Astrocyte of the cerebellum (primary cell): ENCODE results near the gene SGSM1.

Experiments used
- DNase-seq: peaks from one replicate; pipeline ENCODE4 v3.0.0-alpha.2; 2011; ENCODE audit warnings: low read depth
- H3K4me3 ChIP-seq: 2 replicates; pipeline ENCODE4 v1.5.1; 2011; ENCODE audit warnings: mild to moderate bottlenecking, low read depth, low read length, moderate library complexity
- CTCF ChIP-seq: IDR thresholded peaks from 2 replicates; pipeline ENCODE4 v1.5.1; 2012; ENCODE audit warnings: low read length, low read depth, moderate library complexity, mild to moderate bottlenecking; ENCODE audit errors: missing control alignments
- in situ Hi-C: cut with HindIII; loops from 2 replicates; pipeline ENCODE4 v1.10.0; 2017; ENCODE audit warnings: low sequenced_read_pairs

Gene SGSM1

DNA sequence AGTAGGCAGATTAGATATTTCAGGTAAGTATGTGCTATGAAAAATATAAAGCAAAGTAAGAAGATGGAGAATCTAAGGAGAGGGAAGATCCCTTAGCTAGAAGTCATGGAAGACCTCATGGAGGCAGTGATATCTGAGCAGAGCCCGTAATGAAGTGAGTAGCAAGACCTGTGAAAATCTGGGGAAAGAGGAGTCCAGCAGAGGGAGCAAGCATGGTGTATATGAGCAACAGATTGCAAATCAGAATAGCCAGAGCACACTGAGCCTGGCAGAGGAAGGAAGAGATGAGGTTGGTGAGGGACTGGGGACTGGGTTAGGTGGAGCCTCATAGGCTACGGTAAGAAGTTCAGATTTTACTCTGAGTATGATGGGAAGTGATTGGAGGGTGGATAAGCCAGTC is 131.1 kb downstream of the SGSM1 start:
- DNase-seq: no peak
- peak; percentile 40 for TF ChIP-seq CTCF
- in situ Hi-C loops: no loop called here
- H3K4me3 ChIP-seq: no peak overlapping the region

- no peak overlapping the region for H3K4me3 ChIP-seq
- peak; percentile 82 for TF ChIP-seq CTCF
- in situ Hi-C loops: no loop called here
- peak; percentile 24 for DNase-seq
Observed at GRCh38 chr22:24938741-24939341, 132.8 kb downstream of the SGSM1 start.

DNA sequence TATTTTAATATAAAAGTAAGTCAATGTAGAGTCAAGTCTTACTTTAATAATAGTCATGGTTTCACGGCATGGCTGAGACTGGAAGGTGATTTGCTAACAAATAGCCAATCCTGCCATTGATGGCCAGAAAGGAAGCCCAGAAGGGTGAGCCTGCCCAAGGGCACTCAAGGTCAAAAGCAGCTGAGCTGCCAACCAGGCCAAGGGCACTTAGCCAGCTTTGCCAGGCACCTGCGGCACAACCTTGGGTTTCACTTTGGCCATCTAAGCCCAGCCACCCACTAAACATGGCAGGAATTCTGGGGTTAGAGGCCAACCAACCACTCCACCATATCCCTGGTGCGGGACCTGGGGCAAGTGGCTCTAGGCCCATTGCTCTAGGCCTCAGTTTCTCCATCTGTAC is 136.3 kb downstream of the SGSM1 start:
- in situ Hi-C loops: no loop called here

DNA sequence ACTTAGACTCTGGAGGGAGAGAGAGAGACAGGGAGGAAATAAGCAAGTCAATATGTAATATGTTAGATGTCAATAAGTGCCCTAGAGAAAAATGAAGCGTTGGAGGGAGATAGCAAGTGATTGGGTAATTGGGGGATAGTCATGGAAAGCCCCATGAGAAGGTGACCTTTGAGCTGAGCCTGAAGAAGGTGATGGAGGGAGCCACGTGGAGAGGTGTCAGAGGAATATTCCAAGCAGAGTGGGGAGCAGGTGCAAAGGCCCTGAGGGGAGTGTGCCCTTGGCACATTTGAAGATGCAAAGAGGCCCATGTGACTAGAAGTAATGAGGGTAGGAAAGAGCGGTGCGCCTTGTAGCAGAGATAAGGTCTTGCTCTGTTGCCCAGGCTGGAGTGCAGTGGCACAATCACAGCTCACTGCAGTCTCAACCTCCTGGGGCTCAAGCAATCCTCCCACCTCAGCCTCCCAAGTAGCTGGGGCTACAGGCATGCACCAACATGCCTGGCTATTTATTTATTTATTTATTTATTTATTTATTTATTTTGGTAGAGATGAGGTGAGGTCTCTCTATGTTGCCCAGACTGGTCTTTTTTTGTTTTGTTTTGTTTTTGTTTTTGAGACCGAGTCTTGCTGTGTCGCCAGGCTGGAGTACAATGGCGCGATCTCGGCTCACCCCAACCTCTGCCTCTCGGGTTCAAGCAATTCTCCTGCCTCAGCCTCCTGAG is 138.4 kb downstream of the SGSM1 start:
- H3K4me3 ChIP-seq: no peak overlapping the region
- in situ Hi-C loops: no loop called here
- no peak for DNase-seq
- no peak for TF ChIP-seq CTCF

More for the DNA sequence above, 136.3 kb downstream of the SGSM1 start:
- TF ChIP-seq CTCF: no peak
- no peak for DNase-seq
- no peak overlapping the region for H3K4me3 ChIP-seq

GRCh38 chr22:24945430-24945829 is 139.4 kb downstream of the SGSM1 start:
- no peak for TF ChIP-seq CTCF
- in situ Hi-C loops: no loop called here
- DNase-seq: no peak
- H3K4me3 ChIP-seq: no peak overlapping the region

DNA sequence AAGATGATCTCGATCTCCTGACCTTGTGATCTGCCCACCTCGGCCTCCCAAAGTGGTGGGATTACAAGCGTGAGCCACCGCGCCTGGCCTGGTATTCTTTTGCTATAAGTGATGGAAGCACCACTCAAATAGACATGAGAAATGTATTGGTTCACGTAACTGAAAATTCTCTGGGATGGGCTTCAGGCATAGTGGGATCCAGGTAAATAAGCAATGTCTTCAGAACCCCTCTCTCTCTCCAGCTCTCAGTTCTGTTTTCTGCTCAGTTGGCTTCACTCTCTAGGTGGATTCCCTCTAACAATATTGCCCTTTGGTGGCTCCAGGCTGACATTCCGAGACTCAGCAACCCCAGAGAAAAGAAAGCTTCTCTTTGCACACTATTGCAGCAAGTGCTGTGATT is 141.4 kb downstream of the SGSM1 start:
- no peak for TF ChIP-seq CTCF
- in situ Hi-C loops: no loop called here
- DNase-seq: no peak
- no peak overlapping the region for H3K4me3 ChIP-seq
